IMR-90 (cell line): ENCODE results near the gene PRRC2A. TPM values are rescaled to one million over a fixed set of nuclear protein-coding genes. Genes with fewer than 3 reads are reported as not detected.

Source experiments
- ATAC-seq: fragments of 200-7000 bp; cut with Tn5 transposase; 2 replicates; pipeline ENCODE4 v1.9.1; 2020; ENCODE audit warnings: low read depth, mild to moderate bottlenecking, moderate library complexity
- BruUV-seq: library from RNA; stranded (reverse); fragments of 400-500 nt; replicated peaks from 2 replicates; lab custom pipeline; 2021; lab: Mats Ljungman, UMichigan
- CTCF ChIA-PET: fragments of 300-600 bp; formaldehyde crosslinking; extraction: SDS; loops from one replicate; lab custom pipeline; 2021; ENCODE audit warnings: antibody characterized with exemption; lab: Yijun Ruan, JAX
- POLR2A ChIA-PET: fragments of 300-600 bp; sonication (Branson Sonifier 250); formaldehyde crosslinking; loops from one replicate; lab custom pipeline; 2022; ENCODE audit warnings: antibody characterized with exemption; ENCODE audit not compliant: unreplicated experiment; lab: Charles Lee
- DNase-seq: peaks from one replicate; pipeline ENCODE4 v3.0.0; 2013
- H2AFZ ChIP-seq: replicated peaks from 2 replicates; pipeline ENCODE3; 2013; ENCODE audit warnings: low read length, mild to moderate bottlenecking; ENCODE audit not compliant: poor library complexity
- H2AK5ac ChIP-seq: 2 replicates; pipeline ENCODE4 v1.6.1; 2013; ENCODE audit warnings: low read depth, low read length, inconsistent platforms
- H2AK9ac ChIP-seq: replicated peaks from 2 replicates; pipeline ENCODE3; 2013; ENCODE audit warnings: mild to moderate bottlenecking, low read depth, low read length, moderate library complexity; ENCODE audit not compliant: poor library complexity
- H2BK120ac ChIP-seq: 2 replicates; pipeline ENCODE4 v1.6.1; 2013; ENCODE audit warnings: low read depth, low read length, inconsistent platforms
- H2BK15ac ChIP-seq: 3 replicates; pipeline ENCODE4 v1.6.1; 2013; ENCODE audit warnings: low read depth, low read length, inconsistent platforms
- H2BK20ac ChIP-seq: 2 replicates; pipeline ENCODE4 v1.6.1; 2013; ENCODE audit warnings: low read depth, mild to moderate bottlenecking, inconsistent platforms, low read length, moderate library complexity
- H2BK5ac ChIP-seq: 2 replicates; pipeline ENCODE4 v1.6.1; 2013; ENCODE audit warnings: mild to moderate bottlenecking, low read depth, low read length, inconsistent platforms; ENCODE audit not compliant: poor library complexity, severe bottlenecking
- H3K14ac ChIP-seq: replicated peaks from 2 replicates; pipeline ENCODE4 v1.6.1; 2013; ENCODE audit warnings: low read depth, low read length, inconsistent platforms
- H3K18ac ChIP-seq: 2 replicates; pipeline ENCODE4 v1.6.1; 2013; ENCODE audit warnings: low read depth, low read length, control low read depth
- H3K23ac ChIP-seq: 2 replicates; pipeline ENCODE4 v1.6.1; 2013; ENCODE audit warnings: low read depth, low read length, inconsistent platforms
- H3K27ac ChIP-seq: 2 replicates; pipeline ENCODE4 v1.5.1; 2013; ENCODE audit warnings: mild to moderate bottlenecking, control low read depth, low read length; ENCODE audit not compliant: insufficient read depth
- H3K27me3 ChIP-seq: 2 replicates; pipeline ENCODE4 v1.6.1; 2013; ENCODE audit warnings: low read length; ENCODE audit not compliant: control insufficient read depth, insufficient read depth
- H3K36me3 ChIP-seq: 2 replicates; pipeline ENCODE4 v1.6.1; 2013; ENCODE audit warnings: low read length, mixed read lengths; ENCODE audit not compliant: control insufficient read depth, insufficient read depth
- H3K4ac ChIP-seq: 2 replicates; pipeline ENCODE4 v1.6.1; 2013; ENCODE audit warnings: low read depth, low read length, inconsistent platforms
- H3K4me1 ChIP-seq: 2 replicates; pipeline ENCODE4 v1.6.1; 2013; ENCODE audit warnings: low read length, mixed read lengths; ENCODE audit not compliant: control insufficient read depth, insufficient read depth
- H3K4me2 ChIP-seq: 2 replicates; pipeline ENCODE4 v1.6.1; 2013; ENCODE audit warnings: low read depth, mild to moderate bottlenecking, control low read depth, low read length, moderate library complexity
- H3K4me3 ChIP-seq: 2 replicates; pipeline ENCODE4 v1.5.1; 2013; ENCODE audit warnings: low read depth, mild to moderate bottlenecking, control low read depth, low read length, moderate library complexity; ENCODE audit not compliant: insufficient read depth
- H3K56ac ChIP-seq: 2 replicates; pipeline ENCODE4 v1.6.1; 2013; ENCODE audit warnings: low read length, inconsistent platforms; ENCODE audit not compliant: insufficient read depth; ENCODE audit errors: extremely low read depth
- H3K79me1 ChIP-seq, 2 experiments: 2 replicates each; pipeline ENCODE4 v1.6.1; 2013; ENCODE audit warnings: low read length in 2 of 2, inconsistent platforms in 1 of 2, low read depth in 1 of 2
- H3K9ac ChIP-seq: 2 replicates; pipeline ENCODE4 v1.6.1; 2013; ENCODE audit warnings: low read depth, low read length, control low read depth
- H3K9me1 ChIP-seq: 2 replicates; pipeline ENCODE4 v1.6.1; 2013; ENCODE audit warnings: low read length, inconsistent platforms; ENCODE audit not compliant: insufficient read depth
- H3K9me3 ChIP-seq: 2 replicates; pipeline ENCODE4 v1.6.1; 2013; ENCODE audit warnings: low read length; ENCODE audit not compliant: control insufficient read depth, insufficient read depth
- H4K20me1 ChIP-seq: 2 replicates; pipeline ENCODE4 v1.6.1; 2013; ENCODE audit warnings: low read length, inconsistent platforms; ENCODE audit not compliant: insufficient read depth
- H4K5ac ChIP-seq: 2 replicates; pipeline ENCODE4 v1.6.1; 2013; ENCODE audit warnings: mild to moderate bottlenecking, low read depth, low read length, control low read depth
- H4K8ac ChIP-seq, 2 experiments: 2 replicates each; pipeline ENCODE4 v1.6.1; 2013; ENCODE audit warnings: low read depth in 2 of 2, low read length in 2 of 2, control low read depth in 1 of 2, inconsistent platforms in 1 of 2
- H4K91ac ChIP-seq: 2 replicates; pipeline ENCODE4 v1.6.1; 2013; ENCODE audit warnings: low read depth, low read length, inconsistent platforms; ENCODE audit not compliant: insufficient read depth
- BHLHE40 ChIP-seq: fragments of 150-350 bp; IDR thresholded peaks from 2 replicates; pipeline ENCODE4 v1.6.1; 2016; ENCODE audit warnings: mild to moderate bottlenecking, low read depth, low read length
- CEBPB ChIP-seq: IDR thresholded peaks from 2 replicates; pipeline ENCODE4 v1.6.1; 2012; ENCODE audit warnings: low read depth, low read length, improper control_type of control experiment
- CHD1 ChIP-seq: IDR thresholded peaks from 2 replicates; pipeline ENCODE4 v1.6.1; 2012; ENCODE audit warnings: low read depth, low read length, improper control_type of control experiment
- CTCF ChIP-seq: conservative IDR thresholded peaks from 2 replicates; pipeline ENCODE4 v1.5.1; 2012; ENCODE audit warnings: mild to moderate bottlenecking, low read depth, low read length, improper control_type of control experiment
- ELK1 ChIP-seq: fragments of 150-350 bp; IDR thresholded peaks from 2 replicates; pipeline ENCODE4 v1.6.1; 2016; ENCODE audit warnings: low read depth, mild to moderate bottlenecking, low read length, moderate library complexity, borderline replicate concordance
- FOS ChIP-seq: fragments of 150-350 bp; IDR thresholded peaks from 2 replicates; pipeline ENCODE4 v1.6.1; 2016; ENCODE audit warnings: low read depth, low read length
- MAFK ChIP-seq: IDR thresholded peaks from 2 replicates; pipeline ENCODE4 v1.6.1; 2012; ENCODE audit warnings: low read depth, low read length, improper control_type of control experiment
- MAZ ChIP-seq: IDR thresholded peaks from 2 replicates; pipeline ENCODE4 v1.6.1; 2012; ENCODE audit warnings: low read depth, mild to moderate bottlenecking, low read length, improper control_type of control experiment, moderate library complexity, borderline replicate concordance
- MXI1 ChIP-seq: IDR thresholded peaks from 2 replicates; pipeline ENCODE4 v1.6.1; 2012; ENCODE audit warnings: low read depth, mild to moderate bottlenecking, low read length, moderate library complexity, borderline replicate concordance
- NFE2L2 ChIP-seq: fragments of 150-350 bp; IDR thresholded peaks from 2 replicates; pipeline ENCODE4 v1.6.1; 2016; ENCODE audit warnings: low read depth, mild to moderate bottlenecking, low read length
- RAD21 ChIP-seq: IDR thresholded peaks from 2 replicates; pipeline ENCODE4 v1.6.1; 2012; ENCODE audit warnings: low read length, improper control_type of control experiment
- RFX5 ChIP-seq: IDR thresholded peaks from 2 replicates; pipeline ENCODE4 v1.8.0; 2012; ENCODE audit warnings: low read depth, mild to moderate bottlenecking, low read length, moderate library complexity
- SMC3 ChIP-seq: fragments of 150-350 bp; IDR thresholded peaks from 2 replicates; pipeline ENCODE4 v1.6.1; 2016; ENCODE audit warnings: low read depth, mild to moderate bottlenecking, antibody characterized with exemption, low read length, moderate library complexity
- USF2 ChIP-seq: fragments of 150-350 bp; IDR thresholded peaks from 2 replicates; pipeline ENCODE4 v1.6.1; 2017; ENCODE audit warnings: mild to moderate bottlenecking, antibody characterized with exemption, low read length, low read depth
- whole genome bisulfite sequencing, 2 experiments: methylation state at CpG; one replicate each; pipeline versions ENCODE4 v1.1.5 to v1.1.7; 2013; ENCODE audit warnings: missing lambda C conversion rate in 2 of 2; ENCODE audit not compliant: insufficient read length in 1 of 2; ENCODE audit errors: extremely low coverage in 2 of 2; 5-methylcytosine and 5-hydroxymethylcytosine counted together
- dilution Hi-C: fragments of 300-500 bp; cut with HindIII; formaldehyde crosslinking; loops from one replicate; pipeline ENCODE4 v1.14.3; 2018; ENCODE audit warnings: low sequenced_read_pairs; ENCODE audit not compliant: unreplicated experiment
- in situ Hi-C: fragments of 300-500 bp; cut with MboI; formaldehyde crosslinking; loops from 3 replicates; pipeline ENCODE4 v1.14.3; 2019; ENCODE audit warnings: low sequenced_read_pairs, inconsistent platforms, mixed read lengths
- intact Hi-C: fragments of 100-400 bp; cut with micrococcal nuclease; formaldehyde crosslinking; loops from 2 replicates; pipeline ENCODE4 v1.10.0; 2022
- polyA plus RNA-seq, 3 experiments: library from polyadenylated mRNA; depleted of rRNA; stranded (reverse); fragments of >200 nt; gene quantifications; 2 replicates each; pipeline ENCODE4 v1.2.3, GENCODE V29; 2012; ENCODE audit warnings: low replicate concordance in 1 of 3
- total RNA-seq: library from RNA; depleted of rRNA; stranded (reverse); fragments of >200 nt; gene quantifications from 2 replicates; pipeline ENCODE4 v1.2.3, GENCODE V29; 2012

Gene PRRC2A
- total and polyA plus RNA-seq, 2 of the 4 experiments (the other 2 are of a cell fraction): 7.7 to 88.6 TPM

GRCh38 chr6:31574106-31575061 lies 46.1 kb upstream of the PRRC2A start:
- no peaks in the 10 kb centered on the region for H4K20me1 ChIP-seq
- intact Hi-C loops: no loop called here
- no peaks in the 10 kb centered on the region for H3K4me1 ChIP-seq
- peaks cover 38% of the 10 kb centered on the region for H3K27me3 ChIP-seq
- no peak overlapping the region for H3K4ac ChIP-seq
- no peak overlapping the region for H2BK5ac ChIP-seq
- no peaks in the 10 kb centered on the region for H3K36me3 ChIP-seq
- no peak overlapping the region for H3K9ac ChIP-seq
- CTCF ChIA-PET: interaction anchor here (0.6 to 1.4 kb wide), 2 partner anchors 18 to 20 kb away, joined by 3 read pairs; partner anchors contain the start of gene NCR3
- no peak overlapping the region for H3K4me3 ChIP-seq
- no peak overlapping the region for H2AK9ac ChIP-seq
- no peaks in the 10 kb centered on the region for H3K9me1 ChIP-seq
- H4K91ac ChIP-seq: no peak overlapping the region
- H3K4me2 ChIP-seq: no peak overlapping the region
- ATAC-seq (no peak), DNase-seq (no peak)
- H2BK120ac ChIP-seq: no peak overlapping the region
- no peak overlapping the region for H2BK15ac ChIP-seq
- H3K56ac ChIP-seq: no peak overlapping the region
- H3K27ac ChIP-seq: no peak overlapping the region
- no peaks in the 10 kb centered on the region for H3K79me1 ChIP-seq
- no peak overlapping the region for H2BK20ac ChIP-seq
- peak overlapping the region; percentile 21 for H2AFZ ChIP-seq
- no peak overlapping the region for H3K18ac ChIP-seq
- H3K14ac ChIP-seq: no peak overlapping the region
- no peak overlapping the region for H4K8ac ChIP-seq
- H3K9me3 ChIP-seq: no peaks in the 10 kb centered on the region
- H4K5ac ChIP-seq: no peak overlapping the region
- BruUV-seq: no TSS peak
- 59% methylated on average over 3 of the region's 14 CpGs; no CpG with 5 or more reads in 1 of the 2 experiments for WGBS, 2 experiments
- H3K23ac ChIP-seq: no peak overlapping the region
- in situ Hi-C loops: no loop called here
- no peak overlapping the region for H2AK5ac ChIP-seq
- POLR2A ChIA-PET: no interaction called here
- dilution Hi-C loops: no loop called here
- TF ChIP-seq BHLHE40: no peak
- TF ChIP-seq CTCF: no peak
- no peak for TF ChIP-seq RFX5
- TF ChIP-seq CHD1: no peak
- TF ChIP-seq MAZ: no peak
- TF ChIP-seq SMC3: no peak
- TF ChIP-seq MXI1: no peak
- TF ChIP-seq NFE2L2: no peak
- TF ChIP-seq ELK1: no peak
- no peak for TF ChIP-seq MAFK
- no peak for TF ChIP-seq FOS
- no peak for TF ChIP-seq RAD21
- TF ChIP-seq CEBPB: no peak
- TF ChIP-seq USF2: no peak
